ENCODE data around the gene RPS15. TPM values are rescaled to one million over a fixed set of nuclear protein-coding genes. Genes with fewer than 3 reads are reported as not detected.

RPS15 gene
- total RNA-seq, 1 donor from 2014 or later, result 695 TPM

- intact Hi-C loops (cut with DNase I), result no loop called here
- ATAC-seq, result peak; percentile 78
- DNase-seq (ENCODE audit: missing footprints), result no peak
These were observed 37.7 kb upstream of the RPS15 start for GRCh38 chr19:1400281-1401137.

DNA sequence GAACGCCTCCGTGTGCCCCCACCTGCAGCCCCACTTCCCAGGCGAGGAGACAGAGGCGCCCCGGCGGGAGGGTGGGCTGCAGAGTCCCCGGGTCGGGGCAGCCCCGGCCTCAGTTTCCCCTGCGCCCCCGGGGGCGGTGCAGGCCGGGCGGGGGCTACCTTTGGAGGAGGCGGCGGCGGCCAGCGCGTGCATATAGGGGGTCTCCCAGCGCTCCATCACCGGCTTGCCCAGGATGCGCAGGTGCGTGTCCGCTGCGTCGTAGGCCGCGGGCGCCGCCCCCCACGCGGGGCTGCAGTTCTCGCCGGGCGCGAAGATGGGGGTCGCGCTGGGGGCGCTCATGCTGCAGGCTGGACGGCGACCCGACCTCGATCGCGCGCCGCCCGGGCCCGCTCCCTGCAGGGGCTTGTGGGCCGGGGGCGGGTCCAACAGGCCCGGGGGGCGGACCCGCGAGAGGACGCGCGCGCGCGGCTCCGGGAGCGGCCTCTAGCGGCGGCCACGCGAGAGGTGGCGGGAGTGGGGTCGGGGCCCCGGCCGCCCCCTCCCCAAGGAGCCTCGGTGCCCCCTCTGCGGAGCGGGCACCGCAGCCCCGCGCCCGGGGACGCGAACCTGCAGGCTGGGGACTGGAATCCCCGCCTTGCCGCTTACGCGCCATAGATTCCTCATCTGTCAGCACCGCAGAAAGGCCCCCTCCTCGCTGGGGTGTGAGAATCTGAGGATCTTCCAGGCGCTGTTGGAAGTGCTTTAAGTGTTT lies 36.9 kb upstream of the RPS15 start, which contains the start of gene GAMT:
Gene GAMT (minus strand): TSS at position 405 of the 751 bp plus-strand sequence. CDS start 66 bp downstream, at position 339.
- intact Hi-C loops (cut with DNase I), result no loop called here
- DNase-seq (ENCODE audit: missing footprints), result no peak

GRCh38 chr19:1401889-1402217 lies 36.3 kb upstream of the RPS15 start:
- intact Hi-C loops (cut with DNase I), result no loop called here
- ATAC-seq, result no peak
- DNase-seq (ENCODE audit: missing footprints), result no peak

More for the DNA sequence above, 36.9 kb upstream of the RPS15 start, which contains the start of gene GAMT:
- peak; percentile 70 for ATAC-seq

GRCh38 chr19:1402411-1403070 lies 35.7 kb upstream of the RPS15 start:
- intact Hi-C loops (cut with DNase I), result no loop called here
- no peak for DNase-seq (ENCODE audit: missing footprints)
- ATAC-seq, result no peak

- ATAC-seq (peak; percentile 93), DNase-seq (ENCODE audit: missing footprints) (peak; percentile 100)
- intact Hi-C loops (cut with DNase I), result loop anchor here (1.0 to 5.0 kb wide), 2 partner anchors 24 to 130 kb away; partner anchors contain the start of genes FAM174C and NDUFS7
These were observed 31.2 kb upstream of the RPS15 start for GRCh38 chr19:1406774-1407527.

- DNase-seq (ENCODE audit: missing footprints) (no peak), ATAC-seq (no peak)
- intact Hi-C loops (cut with DNase I), result loop anchor here (1.0 to 5.0 kb wide), 2 partner anchors 24 to 130 kb away; partner anchors contain the start of genes FAM174C and NDUFS7
These were observed 30.5 kb upstream of the RPS15 start, which contains the start of gene DAZAP1 for GRCh38 chr19:1407528-1408299. DAZAP1 (plus strand) TSS chr19:1407586; CDS start chr19:1407774, 188 bp downstream.

GRCh38 chr19:1408300-1409203 lies 29.6 kb upstream of the RPS15 start:
- intact Hi-C loops (cut with DNase I), result loop anchor here (5.0 kb wide), 1 partner anchor 131 kb away; the partner anchor contains the start of gene FAM174C
- peak; percentile 83 for DNase-seq (ENCODE audit: missing footprints)

GRCh38 chr19:1409204-1410005 lies 28.8 kb upstream of the RPS15 start:
- no peak for ATAC-seq
- DNase-seq (ENCODE audit: missing footprints), result no peak
- intact Hi-C loops (cut with DNase I), result loop anchor here (5.0 kb wide), 2 partner anchors 38 to 132 kb away; partner anchors contain the start of gene FAM174C

More at GRCh38 chr19:1408300-1409203, 29.6 kb upstream of the RPS15 start:
- ATAC-seq, result no peak

GRCh38 chr19:1410136-1410786 lies 27.9 kb upstream of the RPS15 start:
- ATAC-seq, result no peak
- intact Hi-C loops (cut with DNase I), result loop anchor here (5.0 kb wide), 1 partner anchor 37 kb away; no protein-coding TSS in a partner anchor
- no peak for DNase-seq (ENCODE audit: missing footprints)

- intact Hi-C loops (cut with DNase I), result loop anchor here (5.0 kb wide), 1 partner anchor 37 kb away; no protein-coding TSS in a partner anchor
- DNase-seq (ENCODE audit: missing footprints) (no peak), ATAC-seq (no peak)
These were observed 27.4 kb upstream of the RPS15 start for GRCh38 chr19:1410789-1411188.

- intact Hi-C loops (cut with DNase I), result loop anchor here (5.0 kb wide), 1 partner anchor 36 kb away; no protein-coding TSS in a partner anchor
- peak; percentile 43 for ATAC-seq
- DNase-seq (ENCODE audit: missing footprints), result no peak
These were observed 26.7 kb upstream of the RPS15 start for GRCh38 chr19:1411255-1412191.

- intact Hi-C loops (cut with DNase I), result loop anchor here (5.0 kb wide), 1 partner anchor 35 kb away; no protein-coding TSS in a partner anchor
- no peak for ATAC-seq
- no peak for DNase-seq (ENCODE audit: missing footprints)
These were observed 25.8 kb upstream of the RPS15 start for GRCh38 chr19:1412323-1412923.

GRCh38 chr19:1412995-1413800 lies 25.0 kb upstream of the RPS15 start:
- ATAC-seq (no peak), DNase-seq (ENCODE audit: missing footprints) (no peak)
- intact Hi-C loops (cut with DNase I), result loop anchor here (5.0 kb wide), 1 partner anchor 34 kb away; no protein-coding TSS in a partner anchor

Data from Right ventricle myocardium inferior (tissue), 1 donor.